K562 (cell line): ENCODE results near the gene CTSV. TPM values are rescaled to one million over a fixed set of nuclear protein-coding genes. Genes with fewer than 3 reads are reported as not detected.
A peak's percentile ranks its signal among the peaks of the same experiment; 100 is the strongest.

ENCODE experiments used
- ATAC-seq: fragments of 200-7000 bp; cut with Tn5 transposase; 3 replicates; pipeline ENCODE4 v1.9.1; 2020; ENCODE audit warnings: moderate library complexity
- BruUV-seq: library from RNA; stranded (reverse); fragments of 400-500 nt; replicated peaks from 2 replicates; lab custom pipeline; 2021; lab: Mats Ljungman, UMichigan
- CTCF ChIA-PET: fragments of 300-600 bp; formaldehyde crosslinking; extraction: SDS; loops from one replicate; lab custom pipeline; 2021; ENCODE audit warnings: low intra/inter-chr PET ratio; lab: Yijun Ruan, JAX
- POLR2A ChIA-PET: fragments of 300-600, 350-650 bp; sonication (Branson Sonifier 250); formaldehyde crosslinking; extraction: SDS; loops from one replicate; lab custom pipeline; 2021; ENCODE audit warnings: antibody characterized with exemption, inconsistent platforms; lab: Yijun Ruan, JAX
- DNase-seq, 4 experiments: peaks; one replicate each; pipeline versions ENCODE4 v3.0.0 to v3.0.0-alpha.2; 2011 to 2018; ENCODE audit warnings: low spot score in 3 of 4, mixed read lengths in 3 of 4; ENCODE audit errors: extremely low read depth in 1 of 4
- FAIRE-seq: peaks from 2 replicates; lab custom pipeline; 2011; peaks lifted over from hg19 to GRCh38; lab: Jason Lieb, UNC
- H2AFZ ChIP-seq: 2 replicates; pipeline ENCODE4 v1.6.0; 2011; ENCODE audit warnings: low read depth, low read length, control low read depth, inconsistent platforms
- H3K27ac ChIP-seq: fragments of 200-600 bp; 3 replicates; pipeline ENCODE4 v1.8.0; 2011; ENCODE audit warnings: low read depth, mild to moderate bottlenecking, control low read depth, inconsistent platforms, low read length, moderate library complexity, mixed read lengths; ENCODE audit errors: extremely low read depth
- H3K27me3 ChIP-seq, 2 experiments: fragments of 300-600 bp in 1 of 2; 2 replicates in 1 of 2; 3 replicates in 1 of 2; pipeline versions ENCODE4 v1.6.0 to v1.8.0; 2011; ENCODE audit warnings: inconsistent platforms in 2 of 2, low read length in 2 of 2, mild to moderate bottlenecking in 1 of 2, mixed read lengths in 1 of 2, moderate library complexity in 1 of 2; ENCODE audit not compliant: control insufficient read depth in 2 of 2, insufficient read depth in 2 of 2
- H3K36me3 ChIP-seq: fragments of 300-600 bp; 3 replicates; pipeline ENCODE4 v1.8.0; 2011; ENCODE audit warnings: mild to moderate bottlenecking, low read length, inconsistent platforms; ENCODE audit not compliant: control insufficient read depth, insufficient read depth
- H3K4me1 ChIP-seq, 2 experiments: fragments of 200-600 bp in 1 of 2; replicated peaks in 1 of 2; 2 replicates in 1 of 2; 3 replicates in 1 of 2; pipeline versions ENCODE4 v1.5.1 to v1.8.0; 2011; ENCODE audit warnings: inconsistent platforms in 2 of 2, low read length in 2 of 2, mild to moderate bottlenecking in 1 of 2, mixed read lengths in 1 of 2, moderate library complexity in 1 of 2; ENCODE audit not compliant: control insufficient read depth in 2 of 2, insufficient read depth in 2 of 2
- H3K4me2 ChIP-seq: 2 replicates; pipeline ENCODE4 v1.6.1; 2011; ENCODE audit warnings: low read length, control low read depth, inconsistent platforms, mixed read lengths; ENCODE audit not compliant: insufficient read depth
- H3K4me3 ChIP-seq: fragments of 200-600 bp; sonication (generic), shearing (Covaris generic); 2 replicates; pipeline ENCODE4 v1.5.1; 2016; ENCODE audit warnings: control low read depth, inconsistent platforms
- H3K79me2 ChIP-seq: fragments of 200-600 bp; 3 replicates; pipeline ENCODE4 v1.8.0; 2011; ENCODE audit warnings: low read length, inconsistent platforms; ENCODE audit not compliant: control insufficient read depth, insufficient read depth
- H3K9ac ChIP-seq, 2 experiments: 2 replicates each; pipeline versions ENCODE4 v1.6.0 to v1.6.1; 2011; ENCODE audit warnings: low read depth in 2 of 2, low read length in 2 of 2, control low read depth in 1 of 2, inconsistent platforms in 1 of 2, mild to moderate bottlenecking in 1 of 2, mixed read lengths in 1 of 2; ENCODE audit not compliant: insufficient read depth in 1 of 2
- H3K9me1 ChIP-seq: one replicate; pipeline ENCODE4 v1.6.0; 2011; ENCODE audit warnings: inconsistent platforms, mild to moderate bottlenecking, low read length, moderate library complexity; ENCODE audit not compliant: control insufficient read depth, insufficient read depth
- H3K9me3 ChIP-seq: replicated peaks from 2 replicates; pipeline ENCODE4 v1.5.1; 2011; ENCODE audit warnings: low read depth, low read length, inconsistent platforms; ENCODE audit not compliant: control insufficient read depth, insufficient read depth
- H4K20me1 ChIP-seq: replicated peaks from 2 replicates; pipeline ENCODE4 v1.6.1; 2011; ENCODE audit warnings: low read length, inconsistent platforms, mixed read lengths; ENCODE audit not compliant: control insufficient read depth, insufficient read depth
- CXXC5 ChIP-seq: fragments of 250-450 bp; sonication (Bioruptor Pico); IDR thresholded peaks from 2 replicates; pipeline ENCODE4 v1.8.0; 2022; ENCODE audit warnings: inconsistent platforms, mild to moderate bottlenecking, moderate library complexity
- GATAD2B ChIP-seq: fragments of 450-650 bp; IDR thresholded peaks from 2 replicates; pipeline ENCODE4 v1.6.1; 2017; ENCODE audit warnings: mild to moderate bottlenecking, borderline replicate concordance
- LEF1 ChIP-seq: fragments of 450-650 bp; IDR thresholded peaks from 2 replicates; pipeline ENCODE4 v1.6.1; 2016; ENCODE audit warnings: mild to moderate bottlenecking
- MEIS2 ChIP-seq: fragments of 450-650 bp; IDR thresholded peaks from 2 replicates; pipeline ENCODE4 v1.6.1; 2014; ENCODE audit warnings: mild to moderate bottlenecking; ENCODE audit not compliant: partially characterized antibody
- RFX5 ChIP-seq: IDR thresholded peaks from 2 replicates; pipeline ENCODE4 v1.6.1; 2011; ENCODE audit warnings: low read depth, mild to moderate bottlenecking, improper control_type of control experiment, low read length
- ZFP36 ChIP-seq: fragments of 150-350 bp; IDR thresholded peaks from 2 replicates; pipeline ENCODE4 v1.6.1; 2018; ENCODE audit warnings: low read length, low read depth; ENCODE audit not compliant: partially characterized antibody
- WGBS: fragments of 100-300 bp; shearing (Covaris generic); methylation state at CpG from one replicate; pipeline ENCODE4 v1.1.6; 2016; ENCODE audit warnings: low coverage, mixed read lengths; ENCODE audit not compliant: insufficient coverage; ENCODE audit errors: missing lambda C conversion rate; 5-methylcytosine and 5-hydroxymethylcytosine counted together
- in situ Hi-C: fragments of 300-500 bp; cut with MboI; formaldehyde crosslinking; loops from 4 replicates; pipeline ENCODE4 v1.15.0; 2018; ENCODE audit warnings: inconsistent platforms, mixed read lengths
- intact Hi-C: fragments of 100-400 bp; cut with micrococcal nuclease; formaldehyde crosslinking; loops from 2 replicates; pipeline ENCODE4 v1.14.2; 2022
- polyA plus RNA-seq, 8 experiments: library from polyadenylated mRNA; depleted of rRNA in 4 of 8; stranded (reverse) in 5 of 8; unstranded in 3 of 8; fragments of >200 nt; fragmentation: Nextera tagmentation in 2 of 8; fragmentation: Illumina TruSeq in 1 of 8; extraction: Ambion mirVana in 2 of 8; extraction: Trizol in 1 of 8; gene quantifications; 2 replicates each; pipeline versions ENCODE4 v1.2.1 to v1.2.3, GENCODE V29; 2011 to 2014; ENCODE audit warnings: inconsistent platforms in 1 of 8, missing spikeins in 1 of 8
- total RNA-seq, 7 experiments: library from RNA; depleted of rRNA in 6 of 7; stranded (reverse); fragments of >200 nt in 6 of 7; fragmentation: Illumina TruSeq in 2 of 7; extraction: Trizol in 2 of 7; gene quantifications; 2 replicates each; pipeline versions ENCODE4 v1.2.1 to v1.2.3, GENCODE V29; 2011 to 2021; ENCODE audit warnings: low replicate concordance in 1 of 7

Gene CTSV
- total and polyA plus RNA-seq, 9 of the 15 experiments (the other 6 are each of a cell fraction or from before 2014, with no cell fraction given), result 0.06 to 0.39 (median 0.16) TPM; not detected in 3

DNA sequence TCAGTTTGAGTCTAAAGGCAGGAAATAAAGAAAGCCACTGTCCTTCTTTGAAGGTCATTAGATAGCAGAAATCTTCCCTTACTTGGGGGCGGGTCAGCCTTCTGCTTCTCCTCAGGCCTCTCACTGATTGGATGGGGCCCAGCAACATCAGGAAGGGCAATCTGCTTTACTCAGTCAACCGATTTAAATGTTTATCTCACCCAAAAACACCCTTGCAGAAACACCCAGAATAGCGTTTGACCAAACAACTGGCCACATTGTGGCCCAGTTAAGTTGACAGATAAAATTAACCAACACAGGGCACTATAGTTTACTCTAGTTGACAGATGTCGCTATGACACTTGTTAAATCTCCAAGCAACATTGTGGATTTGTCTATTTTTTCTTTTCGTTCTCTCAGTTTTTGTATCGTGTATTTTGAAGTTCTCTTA is 45.6 kb upstream of the CTSV start (continued):
- TF ChIP-seq MEIS2, result peak; percentile 53
- TF ChIP-seq CXXC5 (CRISPR knock-in tag), result peak; percentile 12; the same call in 1 of the 2 replicates
- peak; percentile 16; the same call in 1 of the 2 replicates for TF ChIP-seq LEF1

DNA sequence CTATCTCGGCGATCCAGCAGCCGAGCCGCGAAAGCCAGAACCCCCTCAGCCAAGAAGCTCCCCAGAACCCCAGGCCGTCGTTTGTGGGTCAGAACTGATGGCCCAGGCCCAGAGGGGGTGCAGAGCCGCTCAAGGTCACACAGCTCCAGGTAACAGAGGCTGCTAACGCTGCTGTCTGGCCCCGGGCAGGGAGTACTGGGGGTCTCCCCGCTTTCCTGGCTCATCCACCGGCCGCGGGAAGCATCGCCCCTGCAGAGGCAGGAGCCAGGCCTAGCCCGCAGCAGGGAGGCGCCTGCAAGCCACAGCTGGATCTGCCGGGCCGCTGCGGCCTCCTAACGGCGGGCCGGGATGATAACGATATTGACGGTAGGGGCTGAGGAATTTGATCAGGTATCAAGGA is 39.4 kb upstream of the CTSV start:
- FAIRE-seq (no peak), ATAC-seq (no peak), DNase-seq (no peak)
- Histone ChIP-seq H3K9ac (no peak overlapping the region), H3K27ac (no peak overlapping the region), H3K4me1 (peaks cover 0 to 7% of the 10 kb centered on the region in 2 experiments; a peak in 1 of 5 replicates), H3K9me1 (no peaks in the 10 kb centered on the region), H3K4me3 (no peak overlapping the region), H3K27me3 (peaks cover 3 to 6% of the 10 kb centered on the region in 2 experiments; a peak in 3 of 5 replicates), H3K36me3 (no peaks in the 10 kb centered on the region), H3K79me2 (no peaks in the 10 kb centered on the region), H3K4me2 (no peak overlapping the region), H3K9me3 (no peaks in the 10 kb centered on the region), H2AFZ (no peak overlapping the region), H4K20me1 (no peaks in the 10 kb centered on the region)
- intact Hi-C loops, result no loop called here
- 67% methylated on average over 22 of the region's 25 CpGs for WGBS
- ChIA-PET POLR2A (interaction anchor here (0.8 kb wide), 1 partner anchor 1303 kb away, joined by 3 read pairs; no protein-coding TSS in a partner anchor), CTCF (no interaction called here)
- TF ChIP-seq ZFP36, result peak; percentile 4
- TF ChIP-seq RFX5, result no peak
- no peak for TF ChIP-seq GATAD2B
- BruUV-seq, result no TSS peak
- in situ Hi-C loops, result no loop called here
